ENCODE data around the gene DNAH8. TPM values are rescaled to one million over a fixed set of nuclear protein-coding genes. Genes with fewer than 3 reads are reported as not detected.

The DNAH8 gene
- total RNA-seq, 1 experiment from 2014 or later, result not detected

DNA sequence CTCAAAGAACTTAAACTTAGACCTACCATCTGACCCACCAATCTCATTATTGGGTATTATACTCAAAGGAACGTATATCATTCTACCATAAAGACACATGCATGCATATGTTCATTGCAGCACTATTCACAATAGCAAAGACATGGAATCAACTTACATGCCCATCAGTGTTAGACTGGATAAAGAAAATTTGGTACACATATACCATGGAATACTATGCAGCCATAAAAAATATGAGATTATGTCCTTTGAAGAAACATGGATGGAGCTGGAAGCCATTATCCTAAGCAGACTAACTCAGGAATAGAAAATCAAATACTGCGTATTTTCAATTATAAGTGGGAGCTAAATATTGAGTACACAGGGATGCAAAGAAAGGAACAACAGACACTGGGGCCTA is 167.0 kb downstream of the DNAH8 start:
- peaks cover 7% of the 10 kb centered on the region; the same call in 1 of the 2 replicates for H3K27me3 ChIP-seq (ENCODE audit: control insufficient read depth, insufficient read depth, low read length)
- intact Hi-C loops (cut with micrococcal nuclease; ENCODE audit: unreplicated experiment), result no loop called here
- no TSS peak for BruUV-seq (replicated peaks)

DNA sequence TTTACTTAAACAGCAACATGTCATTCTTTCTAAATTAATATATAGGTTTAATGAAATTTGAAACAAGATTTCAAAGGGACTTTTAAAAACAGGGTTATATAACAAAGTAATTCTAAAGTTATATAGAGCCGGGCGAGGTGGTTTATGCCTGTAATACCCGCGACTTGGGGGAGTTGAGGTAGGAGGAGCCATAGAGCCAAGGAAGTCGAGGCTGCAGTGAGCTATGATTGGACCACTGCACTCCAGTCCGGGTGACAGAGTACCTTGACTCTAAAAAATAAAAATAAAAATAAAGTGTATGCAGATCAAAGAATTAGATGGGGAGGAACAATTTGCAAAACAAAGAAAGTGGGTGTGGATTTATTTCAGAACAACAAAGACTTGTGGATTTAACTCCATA is 182.4 kb downstream of the DNAH8 start:
- peaks cover 20% of the 10 kb centered on the region for H3K27me3 ChIP-seq (ENCODE audit: control insufficient read depth, insufficient read depth, low read length)
- ChIA-PET POLR2A (no interaction called here), CTCF (no interaction called here)
- H3K4me1 ChIP-seq (ENCODE audit: control insufficient read depth, insufficient read depth, low read length), result no peaks in the 10 kb centered on the region
- no peaks in the 10 kb centered on the region for H3K9me3 ChIP-seq (ENCODE audit: control insufficient read depth, insufficient read depth, low read depth, low read length)
- intact Hi-C loops (cut with micrococcal nuclease; ENCODE audit: unreplicated experiment), result no loop called here
- no peak for DNase-seq (ENCODE audit: low read depth, low spot score)
- no peak overlapping the region for H3K27ac ChIP-seq (ENCODE audit: low read length)
- no TSS peak for BruUV-seq (replicated peaks)
- in situ Hi-C loops (cut with HindIII; ENCODE audit: low pct_unique_long_range_greater_than_20kb, low sequenced_read_pairs), result no loop called here
- TF ChIP-seq, protein P1, sequence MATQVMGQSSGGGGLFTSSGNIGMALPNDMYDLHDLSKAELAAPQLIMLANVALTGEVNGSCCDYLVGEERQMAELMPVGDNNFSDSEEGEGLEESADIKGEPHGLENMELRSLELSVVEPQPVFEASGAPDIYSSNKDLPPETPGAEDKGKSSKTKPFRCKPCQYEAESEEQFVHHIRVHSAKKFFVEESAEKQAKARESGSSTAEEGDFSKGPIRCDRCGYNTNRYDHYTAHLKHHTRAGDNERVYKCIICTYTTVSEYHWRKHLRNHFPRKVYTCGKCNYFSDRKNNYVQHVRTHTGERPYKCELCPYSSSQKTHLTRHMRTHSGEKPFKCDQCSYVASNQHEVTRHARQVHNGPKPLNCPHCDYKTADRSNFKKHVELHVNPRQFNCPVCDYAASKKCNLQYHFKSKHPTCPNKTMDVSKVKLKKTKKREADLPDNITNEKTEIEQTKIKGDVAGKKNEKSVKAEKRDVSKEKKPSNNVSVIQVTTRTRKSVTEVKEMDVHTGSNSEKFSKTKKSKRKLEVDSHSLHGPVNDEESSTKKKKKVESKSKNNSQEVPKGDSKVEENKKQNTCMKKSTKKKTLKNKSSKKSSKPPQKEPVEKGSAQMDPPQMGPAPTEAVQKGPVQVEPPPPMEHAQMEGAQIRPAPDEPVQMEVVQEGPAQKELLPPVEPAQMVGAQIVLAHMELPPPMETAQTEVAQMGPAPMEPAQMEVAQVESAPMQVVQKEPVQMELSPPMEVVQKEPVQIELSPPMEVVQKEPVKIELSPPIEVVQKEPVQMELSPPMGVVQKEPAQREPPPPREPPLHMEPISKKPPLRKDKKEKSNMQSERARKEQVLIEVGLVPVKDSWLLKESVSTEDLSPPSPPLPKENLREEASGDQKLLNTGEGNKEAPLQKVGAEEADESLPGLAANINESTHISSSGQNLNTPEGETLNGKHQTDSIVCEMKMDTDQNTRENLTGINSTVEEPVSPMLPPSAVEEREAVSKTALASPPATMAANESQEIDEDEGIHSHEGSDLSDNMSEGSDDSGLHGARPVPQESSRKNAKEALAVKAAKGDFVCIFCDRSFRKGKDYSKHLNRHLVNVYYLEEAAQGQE (IDR thresholded peaks at IDR 0.05; ENCODE audit: insufficient read depth in 1 of 2, low read depth in 2 of 2, low read length in 1 of 2), result no peak
- TF ChIP-seq TCF7L2 (IDR thresholded peaks at IDR 0.05; ENCODE audit: low read depth, low read length), result no peak
- TF ChIP-seq SIN3A (IDR thresholded peaks at IDR 0.05; ENCODE audit: borderline replicate concordance, insufficient read depth, low read depth, low read length), result no peak
- TF ChIP-seq POLR2AphosphoS5 (IDR thresholded peaks at IDR 0.05; ENCODE audit: low read depth, low read length), result no peak
- TF ChIP-seq, protein P2, sequence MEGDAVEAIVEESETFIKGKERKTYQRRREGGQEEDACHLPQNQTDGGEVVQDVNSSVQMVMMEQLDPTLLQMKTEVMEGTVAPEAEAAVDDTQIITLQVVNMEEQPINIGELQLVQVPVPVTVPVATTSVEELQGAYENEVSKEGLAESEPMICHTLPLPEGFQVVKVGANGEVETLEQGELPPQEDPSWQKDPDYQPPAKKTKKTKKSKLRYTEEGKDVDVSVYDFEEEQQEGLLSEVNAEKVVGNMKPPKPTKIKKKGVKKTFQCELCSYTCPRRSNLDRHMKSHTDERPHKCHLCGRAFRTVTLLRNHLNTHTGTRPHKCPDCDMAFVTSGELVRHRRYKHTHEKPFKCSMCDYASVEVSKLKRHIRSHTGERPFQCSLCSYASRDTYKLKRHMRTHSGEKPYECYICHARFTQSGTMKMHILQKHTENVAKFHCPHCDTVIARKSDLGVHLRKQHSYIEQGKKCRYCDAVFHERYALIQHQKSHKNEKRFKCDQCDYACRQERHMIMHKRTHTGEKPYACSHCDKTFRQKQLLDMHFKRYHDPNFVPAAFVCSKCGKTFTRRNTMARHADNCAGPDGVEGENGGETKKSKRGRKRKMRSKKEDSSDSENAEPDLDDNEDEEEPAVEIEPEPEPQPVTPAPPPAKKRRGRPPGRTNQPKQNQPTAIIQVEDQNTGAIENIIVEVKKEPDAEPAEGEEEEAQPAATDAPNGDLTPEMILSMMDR (IDR thresholded peaks at IDR 0.05), result no peak
- H3K4me3 ChIP-seq (ENCODE audit: low read depth in 2 of 2, low read length in 2 of 2), result no peak overlapping the region
- H3K36me3 ChIP-seq (ENCODE audit: control insufficient read depth, insufficient read depth, low read length), result no peaks in the 10 kb centered on the region
- no peak for ATAC-seq

More for the DNA sequence above, 167.0 kb downstream of the DNAH8 start:
- Histone ChIP-seq H3K4me3 (ENCODE audit: low read depth in 2 of 2, low read length in 2 of 2) (no peak overlapping the region), H3K9me3 (ENCODE audit: control insufficient read depth, insufficient read depth, low read depth, low read length) (no peaks in the 10 kb centered on the region), H3K36me3 (ENCODE audit: control insufficient read depth, insufficient read depth, low read length) (no peaks in the 10 kb centered on the region), H3K27ac (ENCODE audit: low read length) (no peak overlapping the region), H3K4me1 (ENCODE audit: control insufficient read depth, insufficient read depth, low read length) (no peaks in the 10 kb centered on the region)
- DNase-seq (ENCODE audit: low read depth, low spot score) (no peak), ATAC-seq (no peak)
- TF ChIP-seq, protein P1 (IDR thresholded peaks at IDR 0.05; ENCODE audit: insufficient read depth in 1 of 2, low read depth in 2 of 2, low read length in 1 of 2), result no peak
- no peak for TF ChIP-seq POLR2AphosphoS5 (IDR thresholded peaks at IDR 0.05; ENCODE audit: low read depth, low read length)
- no peak for TF ChIP-seq SIN3A (IDR thresholded peaks at IDR 0.05; ENCODE audit: borderline replicate concordance, insufficient read depth, low read depth, low read length)
- TF ChIP-seq TCF7L2 (IDR thresholded peaks at IDR 0.05; ENCODE audit: low read depth, low read length), result no peak
- TF ChIP-seq, protein P2 (IDR thresholded peaks at IDR 0.05), result no peak
- CTCF ChIA-PET, result no interaction called here
- POLR2A ChIA-PET, result no interaction called here
- in situ Hi-C loops (cut with HindIII; ENCODE audit: low pct_unique_long_range_greater_than_20kb, low sequenced_read_pairs), result no loop called here

Measured in Panc1 (cell line).